Mesendoderm (in vitro differentiated cells): ENCODE results near the gene ZFYVE27.

Source experiments
- DNase-seq: peaks from one replicate; pipeline ENCODE4 v3.0.0; 2013
- H2AK5ac ChIP-seq: 2 replicates; pipeline ENCODE4 v1.6.1; 2013; ENCODE audit warnings: low read length, inconsistent platforms
- H2BK120ac ChIP-seq: 2 replicates; pipeline ENCODE4 v1.6.1; 2013; ENCODE audit warnings: low read depth, mild to moderate bottlenecking, low read length, moderate library complexity, mixed read lengths
- H2BK15ac ChIP-seq: replicated peaks from 2 replicates; pipeline ENCODE4 v1.6.1; 2013; ENCODE audit warnings: low read depth, mild to moderate bottlenecking, moderate library complexity
- H2BK5ac ChIP-seq: 2 replicates; pipeline ENCODE4 v1.6.1; 2013; ENCODE audit warnings: low read length, inconsistent platforms
- H3K18ac ChIP-seq: 2 replicates; pipeline ENCODE4 v1.6.1; 2013; ENCODE audit warnings: mild to moderate bottlenecking, low read length, mixed read lengths
- H3K23ac ChIP-seq: one replicate; pipeline ENCODE4 v1.6.1; 2013; ENCODE audit warnings: low read length
- H3K27ac ChIP-seq: 2 replicates; pipeline ENCODE4 v1.5.1; 2013; ENCODE audit warnings: low read depth, mild to moderate bottlenecking, inconsistent platforms, low read length, moderate library complexity
- H3K27me3 ChIP-seq: 2 replicates; pipeline ENCODE4 v1.6.1; 2013; ENCODE audit warnings: low read length, control low read depth, mild to moderate bottlenecking, inconsistent platforms; ENCODE audit not compliant: insufficient read depth, poor library complexity
- H3K36me3 ChIP-seq: 2 replicates; pipeline ENCODE4 v1.6.1; 2013; ENCODE audit warnings: low read length, inconsistent platforms; ENCODE audit not compliant: control insufficient read depth, insufficient read depth
- H3K4ac ChIP-seq: one replicate; pipeline ENCODE4 v1.6.1; 2013; ENCODE audit warnings: low read depth, mild to moderate bottlenecking, low read length, moderate library complexity
- H3K4me1 ChIP-seq: 2 replicates; pipeline ENCODE4 v1.6.1; 2013; ENCODE audit warnings: low read depth, low read length, inconsistent platforms; ENCODE audit not compliant: control insufficient read depth
- H3K4me2 ChIP-seq: 2 replicates; pipeline ENCODE4 v1.6.1; 2013; ENCODE audit warnings: low read length
- H3K4me3 ChIP-seq: 2 replicates; pipeline ENCODE4 v1.5.1; 2013; ENCODE audit warnings: mild to moderate bottlenecking, low read length
- H3K56ac ChIP-seq: one replicate; pipeline ENCODE4 v1.6.1; 2013; ENCODE audit warnings: low read length
- H3K79me1 ChIP-seq: 2 replicates; pipeline ENCODE4 v1.6.1; 2013; ENCODE audit warnings: low read length, inconsistent platforms
- H3K79me2 ChIP-seq: 2 replicates; pipeline ENCODE4 v1.6.1; 2013; ENCODE audit warnings: mild to moderate bottlenecking, low read length; ENCODE audit not compliant: control insufficient read depth, insufficient read depth
- H3K9ac ChIP-seq: 2 replicates; pipeline ENCODE4 v1.6.1; 2013; ENCODE audit warnings: low read length, inconsistent platforms
- H4K5ac ChIP-seq: one replicate; pipeline ENCODE4 v1.6.1; 2013; ENCODE audit warnings: low read length
- H4K8ac ChIP-seq: one replicate; pipeline ENCODE4 v1.6.1; 2013; ENCODE audit warnings: low read depth, mild to moderate bottlenecking, control low read depth, low read length, moderate library complexity
- WGBS: extraction: QIAGEN DNeasy Blood & Tissue Kit; methylation state at CpG from one replicate; pipeline ENCODE4 v1.1.7; 2013; ENCODE audit warnings: low lambda C conversion rate, missing lambda C conversion rate; ENCODE audit not compliant: insufficient coverage; ENCODE audit errors: extremely low coverage; 5-methylcytosine and 5-hydroxymethylcytosine counted together

Gene ZFYVE27

DNA sequence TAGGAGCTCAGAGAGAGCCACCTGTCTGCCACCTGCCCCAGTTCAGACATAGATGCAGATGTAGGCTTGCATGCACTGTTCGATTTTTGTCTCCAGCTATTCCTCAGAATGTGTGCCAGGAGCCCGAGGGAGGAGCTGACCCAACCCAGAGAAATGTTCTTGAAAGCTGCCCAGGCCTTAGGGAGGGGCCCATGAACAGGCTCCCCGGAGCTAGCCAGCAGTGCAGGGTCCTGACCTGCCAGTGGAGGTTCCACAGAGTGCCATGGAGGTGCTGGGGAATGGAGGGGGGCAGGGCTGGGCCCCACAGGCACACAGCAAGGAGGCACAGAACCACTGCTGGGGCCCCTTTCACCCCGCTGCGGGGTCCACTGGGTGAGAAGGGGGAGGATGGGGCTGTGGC, 64.5 kb downstream of the ZFYVE27 start:
- no peaks in the 10 kb centered on the region for H3K4me1 ChIP-seq
- H3K18ac ChIP-seq = no peak overlapping the region
- no peaks in the 10 kb centered on the region for H3K79me2 ChIP-seq
- H3K23ac ChIP-seq = no peak overlapping the region
- no peak overlapping the region for H2BK5ac ChIP-seq
- no peak overlapping the region for H2BK120ac ChIP-seq
- H3K56ac ChIP-seq = no peak overlapping the region
- no peak overlapping the region for H3K4ac ChIP-seq
- no peak overlapping the region for H4K5ac ChIP-seq
- H3K79me1 ChIP-seq = no peaks in the 10 kb centered on the region
- no peak overlapping the region for H3K4me2 ChIP-seq
- WGBS = no CpG with 5 or more reads among the region's 5 CpGs
- H3K36me3 ChIP-seq = no peaks in the 10 kb centered on the region
- no peak overlapping the region for H3K4me3 ChIP-seq
- no peak overlapping the region for H2BK15ac ChIP-seq
- no peak overlapping the region for H3K27ac ChIP-seq
- no peak overlapping the region for H2AK5ac ChIP-seq
- no peaks in the 10 kb centered on the region for H3K27me3 ChIP-seq
- DNase-seq = no peak
- no peak overlapping the region for H4K8ac ChIP-seq
- no peak overlapping the region for H3K9ac ChIP-seq

DNA sequence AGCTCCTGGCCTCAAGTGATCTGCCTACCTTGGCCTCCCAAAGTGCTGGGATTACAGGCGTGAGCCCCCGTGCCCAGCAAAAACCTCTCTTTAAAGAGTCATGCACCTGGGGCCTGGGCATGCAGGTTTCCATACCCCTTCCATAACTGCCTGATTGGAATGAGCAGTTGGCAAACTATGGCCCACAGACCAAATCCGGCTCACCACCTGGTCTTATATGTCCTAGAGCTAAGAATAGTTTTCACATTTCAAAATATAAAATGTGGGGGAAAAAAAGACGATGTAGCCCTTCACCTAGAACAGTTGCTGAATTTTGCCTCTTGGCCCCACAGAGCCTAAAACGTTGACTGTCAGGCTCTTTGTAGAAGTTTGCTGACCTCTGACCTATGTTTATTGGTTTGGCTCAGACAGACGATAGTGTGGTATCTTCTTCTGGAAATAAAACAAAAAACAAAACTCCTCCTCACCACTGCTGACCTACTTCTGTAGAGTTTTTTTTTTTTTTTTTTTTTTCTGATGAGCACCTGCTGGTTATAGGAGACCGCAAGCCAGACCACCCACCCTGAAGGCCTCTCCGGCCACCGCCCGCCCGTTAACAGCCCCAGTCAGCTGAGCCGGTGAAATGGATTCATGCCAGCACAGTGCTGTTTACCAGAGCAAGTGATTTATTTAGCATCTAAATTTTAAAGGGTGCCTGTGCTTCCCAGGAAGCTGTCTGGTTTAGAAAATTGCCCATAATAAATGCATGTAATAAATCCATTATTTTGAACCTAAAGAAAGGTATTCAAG, 68.4 kb downstream of the ZFYVE27 start:
- no CpG with 5 or more reads among the region's 12 CpGs for WGBS

DNA sequence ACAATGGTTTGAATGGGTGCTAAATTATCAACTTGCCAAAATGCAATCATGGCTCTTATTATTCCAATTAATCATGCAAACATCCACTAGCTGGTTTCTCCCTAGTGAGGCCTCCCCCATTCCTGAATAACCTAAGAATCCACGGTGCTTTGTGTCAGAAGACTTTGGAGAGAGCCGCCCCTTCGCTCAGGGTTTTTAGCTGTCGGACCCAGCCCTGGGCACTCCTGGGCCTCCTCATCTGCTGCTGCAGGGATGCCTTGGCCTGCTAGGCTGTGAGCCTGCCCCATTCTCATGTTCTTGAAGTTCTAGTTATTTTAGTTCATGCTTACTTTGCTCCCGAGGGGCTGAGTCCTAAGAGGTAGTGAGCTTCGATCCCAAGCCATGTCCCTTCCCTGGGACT, 69.0 kb downstream of the ZFYVE27 start:
- Histone ChIP-seq H3K9ac (no peak overlapping the region), H3K27ac (no peak overlapping the region), H2BK15ac (no peak overlapping the region), H4K5ac (no peak overlapping the region), H2BK5ac (no peak overlapping the region), H3K4me2 (no peak overlapping the region), H3K23ac (no peak overlapping the region), H2AK5ac (no peak overlapping the region), H3K4ac (no peak overlapping the region), H3K79me1 (no peaks in the 10 kb centered on the region), H4K8ac (no peak overlapping the region), H3K4me1 (no peaks in the 10 kb centered on the region), H3K27me3 (no peaks in the 10 kb centered on the region), H2BK120ac (no peak overlapping the region), H3K18ac (no peak overlapping the region), H3K4me3 (no peak overlapping the region), H3K56ac (no peak overlapping the region), H3K79me2 (no peaks in the 10 kb centered on the region), H3K36me3 (no peaks in the 10 kb centered on the region)
- no CpG with 5 or more reads among the region's 6 CpGs for WGBS
- DNase-seq = no peak

More for the DNA sequence above, 68.4 kb downstream of the ZFYVE27 start:
- H2AK5ac ChIP-seq = no peak overlapping the region
- no peak overlapping the region for H3K4me2 ChIP-seq
- H4K8ac ChIP-seq = no peak overlapping the region
- no peak overlapping the region for H3K27ac ChIP-seq
- H3K4me1 ChIP-seq = no peaks in the 10 kb centered on the region
- no peaks in the 10 kb centered on the region for H3K79me2 ChIP-seq
- DNase-seq = no peak
- H2BK15ac ChIP-seq = no peak overlapping the region
- no peak overlapping the region for H4K5ac ChIP-seq
- no peaks in the 10 kb centered on the region for H3K27me3 ChIP-seq
- no peak overlapping the region for H3K18ac ChIP-seq
- no peaks in the 10 kb centered on the region for H3K79me1 ChIP-seq
- no peak overlapping the region for H3K23ac ChIP-seq
- no peak overlapping the region for H3K56ac ChIP-seq
- H2BK5ac ChIP-seq = no peak overlapping the region
- H3K36me3 ChIP-seq = no peaks in the 10 kb centered on the region
- H2BK120ac ChIP-seq = no peak overlapping the region
- H3K4ac ChIP-seq = no peak overlapping the region
- H3K9ac ChIP-seq = no peak overlapping the region
- H3K4me3 ChIP-seq = no peak overlapping the region

DNA sequence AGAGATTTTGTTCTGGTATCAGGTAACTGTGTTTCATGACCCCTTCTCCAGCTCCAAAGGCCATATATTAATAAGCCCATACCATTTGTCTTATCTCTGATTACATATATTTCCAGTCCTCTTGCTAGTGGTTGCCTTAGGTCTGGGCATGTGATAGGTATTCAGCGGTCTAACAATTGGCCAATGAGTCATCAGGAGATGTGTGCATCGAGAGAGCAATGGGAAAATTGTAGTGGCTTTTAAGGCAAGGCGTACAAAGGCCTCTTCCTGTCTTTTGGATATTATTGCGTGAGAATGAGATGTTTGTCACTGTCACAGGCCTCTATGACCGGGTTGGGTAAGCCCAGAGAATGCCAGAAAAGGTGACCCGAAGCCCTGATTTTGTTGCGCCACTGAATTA, 73.5 kb downstream of the ZFYVE27 start:
- no peaks in the 10 kb centered on the region for H3K79me1 ChIP-seq
- H2BK15ac ChIP-seq = no peak overlapping the region
- no peaks in the 10 kb centered on the region for H3K79me2 ChIP-seq
- H3K56ac ChIP-seq = no peak overlapping the region
- no peak overlapping the region for H4K8ac ChIP-seq
- no peak overlapping the region for H4K5ac ChIP-seq
- H2BK5ac ChIP-seq = no peak overlapping the region
- H3K27me3 ChIP-seq = no peaks in the 10 kb centered on the region
- H3K4me3 ChIP-seq = no peak overlapping the region
- H3K36me3 ChIP-seq = no peaks in the 10 kb centered on the region
- H3K27ac ChIP-seq = no peak overlapping the region
- no CpG with 5 or more reads among the region's 7 CpGs for WGBS
- H2AK5ac ChIP-seq = no peak overlapping the region
- no peak overlapping the region for H3K4ac ChIP-seq
- no peak overlapping the region for H3K18ac ChIP-seq
- no peak for DNase-seq
- H2BK120ac ChIP-seq = no peak overlapping the region
- no peak overlapping the region for H3K23ac ChIP-seq
- no peaks in the 10 kb centered on the region for H3K4me1 ChIP-seq
- H3K9ac ChIP-seq = no peak overlapping the region
- no peak overlapping the region for H3K4me2 ChIP-seq
